NCI-H1436 (cell line): ENCODE measurements around the gene ABHD6.
"Not testable (repeated sequence)": the region's sequence is repeated elsewhere in the genome, so short reads cannot be mapped to it uniquely, and the experiment has no call there.

Source experiments
- DNase-seq: peaks from one replicate; lab custom pipeline; 2025; lab: John Stamatoyannopoulos, UW

Gene ABHD6

DNA sequence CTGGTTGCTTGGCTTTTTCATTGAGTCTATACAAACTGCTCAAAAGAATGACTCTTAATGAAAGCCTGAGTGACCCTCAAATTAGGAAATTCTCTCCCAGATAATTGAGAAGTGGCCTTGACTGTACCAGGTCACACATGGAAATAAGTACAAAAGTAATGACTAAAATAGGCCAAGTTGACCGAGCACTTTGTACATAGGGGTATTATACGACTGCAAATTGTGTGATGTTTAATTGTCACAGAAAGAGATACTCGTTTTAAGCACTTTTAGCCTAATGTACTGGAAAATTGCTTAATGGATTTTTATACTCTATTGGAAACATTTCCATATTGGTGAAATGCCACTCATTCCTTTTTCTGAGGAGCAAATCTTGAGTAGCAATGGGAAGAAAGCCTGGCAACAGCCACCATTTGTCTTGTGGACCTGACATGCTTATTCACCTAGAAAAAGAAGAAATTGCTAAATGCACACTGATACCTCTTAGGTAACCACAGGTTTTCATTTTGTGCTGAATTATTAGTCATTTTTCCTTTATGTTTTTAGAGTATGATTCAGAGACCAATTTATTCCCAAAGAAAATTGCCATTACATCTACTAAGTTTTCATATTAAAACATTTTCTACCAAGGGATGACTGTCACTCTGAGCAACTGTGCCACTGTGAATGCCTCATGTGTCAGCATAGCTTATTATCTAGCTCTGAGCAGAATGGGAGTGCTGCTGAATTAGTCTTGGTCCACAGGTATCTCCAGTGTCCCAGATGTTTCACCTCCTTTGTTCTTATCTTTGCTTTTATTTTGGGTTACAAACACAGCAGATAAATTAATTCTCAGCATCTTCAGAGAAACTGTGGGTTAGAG, 86.2 kb downstream of the ABHD6 start:
- no peak for DNase-seq

- no peak for DNase-seq
Measured at GRCh38 chr3:58324391-58325390, 87.1 kb downstream of the ABHD6 start.

DNA sequence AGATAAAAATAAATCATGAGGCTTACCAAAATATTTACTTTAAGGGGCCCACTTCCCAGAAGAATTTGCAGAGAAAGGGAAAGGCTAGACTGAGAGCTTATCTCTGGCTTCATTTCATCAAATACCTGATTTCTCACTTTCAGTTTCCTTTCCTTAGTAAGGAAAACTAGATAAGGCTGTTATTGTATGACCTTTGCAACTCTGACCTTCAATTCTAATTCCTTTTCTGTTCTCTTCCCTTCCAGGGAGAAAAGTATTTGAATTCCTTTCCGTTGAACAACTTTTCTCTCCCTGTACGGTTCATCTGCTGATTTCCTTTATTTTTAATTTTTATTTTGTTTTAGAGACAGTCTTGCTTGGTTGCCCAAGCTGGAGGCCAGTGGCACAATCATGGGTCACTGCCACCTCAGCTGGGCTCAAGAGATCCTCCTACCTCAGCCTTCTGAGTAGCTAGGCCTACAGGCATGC, 88.0 kb downstream of the ABHD6 start:
- no peak for DNase-seq

DNA sequence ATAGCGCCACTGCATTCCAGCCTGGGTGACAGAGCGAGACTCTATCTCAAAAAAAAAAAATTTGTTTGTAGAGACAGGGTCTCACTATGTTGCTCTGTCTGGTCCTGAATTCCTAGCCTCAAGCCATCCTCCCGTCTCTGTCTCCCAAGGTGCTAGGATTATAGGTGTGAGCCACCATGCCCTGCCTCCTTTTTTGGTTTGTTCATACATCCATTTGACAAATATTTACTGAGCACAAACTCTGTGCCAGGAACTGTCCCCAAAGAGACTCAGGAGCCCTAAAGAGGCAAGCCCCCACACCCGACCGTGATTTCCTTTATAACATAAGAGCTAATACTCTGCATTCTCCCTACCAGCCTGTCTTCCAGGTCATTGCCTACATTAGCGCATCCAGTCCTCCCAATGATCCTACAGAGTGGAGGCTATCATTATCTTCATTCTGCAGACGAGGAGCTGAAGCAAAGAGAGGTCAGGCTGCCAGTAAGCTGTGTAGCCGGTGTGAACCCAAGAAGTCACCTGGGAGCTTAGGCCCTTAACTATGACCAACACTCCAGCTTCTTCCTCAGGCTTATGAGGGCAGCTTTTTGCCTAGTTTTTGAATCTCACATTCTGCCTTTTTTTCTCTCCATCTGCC, 88.8 kb downstream of the ABHD6 start:
- no peak for DNase-seq

DNA sequence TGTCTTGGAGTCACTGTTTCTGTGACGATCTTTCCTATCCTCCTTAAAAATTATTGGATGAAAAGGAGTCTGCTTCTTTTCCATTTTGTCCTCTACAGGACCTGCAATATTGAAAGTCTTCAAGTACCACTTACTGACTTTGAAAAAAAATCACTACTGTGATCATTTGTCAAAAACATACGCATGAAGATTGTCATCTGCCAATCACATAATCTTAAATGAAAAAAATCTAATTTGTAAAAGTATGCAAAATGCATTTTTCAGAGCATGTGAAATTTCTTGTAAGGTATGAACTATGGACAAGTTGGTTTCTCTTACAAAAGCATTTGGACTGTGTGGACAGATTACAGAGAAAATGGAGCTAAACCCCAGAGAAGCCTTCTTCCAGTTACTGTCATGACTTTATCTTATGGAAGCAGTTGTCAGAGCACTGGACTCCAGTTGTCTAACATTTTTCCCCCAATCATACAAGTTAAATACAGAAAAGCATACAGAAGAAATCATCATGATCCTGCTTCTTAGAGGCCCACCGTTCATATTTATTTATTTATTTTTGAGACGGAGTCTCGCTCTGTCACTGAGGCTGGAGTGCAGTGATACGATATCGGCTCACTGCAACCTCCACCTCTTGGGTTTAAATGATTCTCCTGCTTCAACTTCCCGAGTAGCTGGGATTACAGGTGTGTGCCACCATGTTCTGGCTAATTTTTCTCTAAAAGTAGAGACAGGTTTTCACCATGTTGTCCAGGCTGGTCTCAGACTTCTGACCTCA, 91.7 kb downstream of the ABHD6 start:
- DNase-seq = no peak

DNA sequence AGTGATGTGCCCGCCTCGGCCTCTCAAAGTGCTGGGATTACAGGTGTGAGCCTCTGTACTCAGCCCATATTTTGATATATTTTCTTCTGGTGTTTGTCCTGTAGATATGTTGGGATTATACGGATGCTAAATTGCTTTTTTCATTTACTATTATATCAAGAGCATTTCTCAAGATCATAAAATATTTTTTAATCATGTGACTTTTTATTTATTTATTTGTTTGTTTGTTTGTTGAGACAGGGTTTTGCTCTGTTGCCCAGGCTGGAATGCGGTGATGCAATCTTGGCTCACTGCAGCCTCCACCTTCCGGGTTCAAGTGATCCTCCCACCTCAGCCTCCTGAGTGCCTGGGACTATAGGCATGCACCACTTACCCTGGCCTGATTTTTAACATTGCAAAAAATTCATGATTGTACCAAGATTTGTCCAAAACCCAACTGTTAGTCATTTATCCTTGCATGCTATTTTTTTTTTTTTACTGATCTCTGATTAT, 92.4 kb downstream of the ABHD6 start:
- DNase-seq = no peak

- no peak for DNase-seq
Measured at GRCh38 chr3:58331593-58332152, 94.1 kb downstream of the ABHD6 start.

- no peak for DNase-seq
Measured at GRCh38 chr3:58332575-58333188, 95.1 kb downstream of the ABHD6 start, which contains the start of gene PXK. Gene PXK, plus strand, starts transcription at chr3:58332892. Its CDS starts 97 bp downstream, at chr3:58332989.

GRCh38 chr3:58333206-58334012, 95.8 kb downstream of the ABHD6 start:
- DNase-seq = no peak

GRCh38 chr3:58334013-58334321, 96.4 kb downstream of the ABHD6 start:
- DNase-seq = no peak

- DNase-seq = no peak
Measured at GRCh38 chr3:58334506-58334884, 96.9 kb downstream of the ABHD6 start.

DNA sequence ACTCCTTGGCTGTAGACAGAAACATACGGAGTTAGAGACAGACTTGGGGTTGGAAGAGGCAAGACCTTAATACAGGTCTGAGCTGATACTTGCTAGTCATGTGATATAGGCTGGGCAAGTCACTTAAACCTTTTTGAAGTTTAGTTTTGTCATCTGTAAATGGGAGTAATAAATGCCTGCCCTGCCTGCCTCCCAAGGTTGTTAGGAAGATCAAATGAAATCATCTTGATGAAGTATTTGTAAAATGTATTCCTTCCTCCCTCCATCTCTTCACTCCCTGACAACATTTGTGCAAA, 98.0 kb downstream of the ABHD6 start:
- DNase-seq = no peak

- DNase-seq = no peak
Measured at GRCh38 chr3:58336135-58336882, 98.7 kb downstream of the ABHD6 start.

GRCh38 chr3:58337190-58337589, 99.6 kb downstream of the ABHD6 start:
- no peak for DNase-seq

GRCh38 chr3:58339146-58339545, 101.6 kb downstream of the ABHD6 start:
- not testable (repeated sequence) for DNase-seq

- no peak for DNase-seq
Measured at GRCh38 chr3:58340594-58341244, 103.1 kb downstream of the ABHD6 start.

GRCh38 chr3:58341376-58341775, 103.8 kb downstream of the ABHD6 start:
- no peak for DNase-seq

DNA sequence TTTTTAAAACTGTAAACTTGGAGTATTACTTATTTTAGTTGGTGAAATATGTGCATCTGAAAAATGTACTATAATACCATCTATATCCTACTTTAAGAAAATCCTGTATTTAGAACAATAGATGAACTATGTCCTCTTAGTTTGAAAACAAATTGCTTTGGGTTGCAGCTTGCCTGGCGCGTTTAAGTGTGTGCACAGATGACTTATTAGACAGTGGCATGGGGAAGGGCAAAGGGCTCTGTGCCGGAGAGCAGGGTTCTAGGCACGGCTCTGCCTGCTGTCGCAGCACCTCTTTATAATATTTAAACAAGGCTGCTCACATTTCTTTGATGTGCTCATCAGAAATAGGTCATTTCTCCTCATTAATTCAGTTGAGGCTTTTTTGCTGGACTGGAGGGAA, 105.1 kb downstream of the ABHD6 start:
- DNase-seq = no peak
